Esophagus squamous epithelium (tissue), 4 donors: ENCODE results near the gene KIF3C.

ENCODE experiments used
- CTCF ChIP-seq, 6 experiments: fragments of 450-650 bp in 4 of 6; fragments of 200-600 bp in 2 of 6; sonication (generic) in 2 of 6; IDR thresholded peaks; one replicate each; pipeline ENCODE4 v1.5.1; 2016 to 2019; ENCODE audit warnings: antibody characterized with exemption in 6 of 6, mild to moderate bottlenecking in 4 of 6, moderate library complexity in 4 of 6
- POLR2A ChIP-seq, 4 donors: fragments of 450-650 bp; IDR thresholded peaks; one replicate each; pipeline ENCODE4 v1.6.1; 2017; ENCODE audit warnings: antibody characterized with exemption in 4 of 4, mild to moderate bottlenecking in 4 of 4, moderate library complexity in 3 of 4

- TF ChIP-seq CTCF (IDR thresholded peaks at IDR 0.05): no peak
- TF ChIP-seq POLR2A (IDR thresholded peaks at IDR 0.05): no peak
Measured at GRCh38 chr2:25994509-25994908, 12.2 kb upstream of the KIF3C start.
